Measurements from ENCODE around the gene ASXL2.

DNA sequence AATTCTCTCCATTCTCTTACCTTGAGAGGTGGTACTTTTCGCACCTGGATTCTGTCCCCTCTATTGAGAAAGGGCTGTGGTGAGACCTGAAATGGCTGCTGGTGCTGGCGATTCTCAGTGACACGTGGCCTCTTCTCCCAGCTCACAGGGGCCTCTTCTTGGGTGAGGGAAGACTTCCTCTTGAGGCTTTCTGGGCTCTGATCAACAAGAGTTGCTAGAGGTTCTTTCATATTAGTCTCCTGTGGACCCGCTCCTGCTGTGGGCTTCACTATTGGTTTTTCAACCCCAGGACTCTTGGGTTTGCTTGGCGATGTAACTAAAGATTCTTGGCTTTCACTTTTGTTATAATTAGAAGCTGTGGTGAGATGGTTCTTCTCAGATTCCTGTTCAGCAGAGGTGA, 128.6 kb downstream of the ASXL2 start:
- TF ChIP-seq, protein P1, sequence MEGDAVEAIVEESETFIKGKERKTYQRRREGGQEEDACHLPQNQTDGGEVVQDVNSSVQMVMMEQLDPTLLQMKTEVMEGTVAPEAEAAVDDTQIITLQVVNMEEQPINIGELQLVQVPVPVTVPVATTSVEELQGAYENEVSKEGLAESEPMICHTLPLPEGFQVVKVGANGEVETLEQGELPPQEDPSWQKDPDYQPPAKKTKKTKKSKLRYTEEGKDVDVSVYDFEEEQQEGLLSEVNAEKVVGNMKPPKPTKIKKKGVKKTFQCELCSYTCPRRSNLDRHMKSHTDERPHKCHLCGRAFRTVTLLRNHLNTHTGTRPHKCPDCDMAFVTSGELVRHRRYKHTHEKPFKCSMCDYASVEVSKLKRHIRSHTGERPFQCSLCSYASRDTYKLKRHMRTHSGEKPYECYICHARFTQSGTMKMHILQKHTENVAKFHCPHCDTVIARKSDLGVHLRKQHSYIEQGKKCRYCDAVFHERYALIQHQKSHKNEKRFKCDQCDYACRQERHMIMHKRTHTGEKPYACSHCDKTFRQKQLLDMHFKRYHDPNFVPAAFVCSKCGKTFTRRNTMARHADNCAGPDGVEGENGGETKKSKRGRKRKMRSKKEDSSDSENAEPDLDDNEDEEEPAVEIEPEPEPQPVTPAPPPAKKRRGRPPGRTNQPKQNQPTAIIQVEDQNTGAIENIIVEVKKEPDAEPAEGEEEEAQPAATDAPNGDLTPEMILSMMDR (IDR thresholded peaks at IDR 0.05 in 4 of 5, conservative IDR thresholded peaks at IDR 0.05 in 1 of 5): no peak
- TF ChIP-seq POLR2A (IDR thresholded peaks at IDR 0.05): no peak
